OCI-LY3 (cell line): ENCODE data around the gene FAHD1.

Source experiments
- H2AFZ ChIP-seq: fragments of 200-600, 300-600 bp; shearing (Covaris generic); 2 replicates; pipeline ENCODE4 v1.6.0; 2014; ENCODE audit warnings: antibody characterized with exemption, low read depth, low read length
- H3K27ac ChIP-seq: fragments of 200-600, 300-600 bp; sonication (generic); 2 replicates; pipeline ENCODE4 v1.5.1; 2014; ENCODE audit warnings: mild to moderate bottlenecking, low read length, moderate library complexity, mixed read lengths
- H3K27me3 ChIP-seq: fragments of 200-600, 300-600 bp; sonication (generic); 2 replicates; pipeline ENCODE4 v1.6.1; 2014; ENCODE audit warnings: low read depth, low read length, mixed read lengths
- H3K36me3 ChIP-seq: fragments of 200-600, 300-600 bp; sonication (generic); replicated peaks from 2 replicates; pipeline ENCODE3; 2014; ENCODE audit warnings: low read depth, low read length, mixed read lengths
- H3K4me1 ChIP-seq: fragments of 300-600, 200-600 bp; sonication (generic); 2 replicates; pipeline ENCODE4 v1.6.1; 2014; ENCODE audit warnings: low read length, mixed read lengths
- H3K4me2 ChIP-seq: fragments of 200-600, 300-600 bp; sonication (generic); 2 replicates; pipeline ENCODE4 v1.6.1; 2014; ENCODE audit warnings: low read length, mixed read lengths
- H3K4me3 ChIP-seq: fragments of 300-600, 200-600 bp; sonication (generic); 2 replicates; pipeline ENCODE4 v1.5.1; 2014; ENCODE audit warnings: antibody characterized with exemption, mild to moderate bottlenecking, low read length, moderate library complexity
- H3K79me2 ChIP-seq: fragments of 300-600, 200-600 bp; shearing (Covaris generic); 2 replicates; pipeline ENCODE4 v1.6.1; 2014; ENCODE audit warnings: mild to moderate bottlenecking, low read length, mixed read lengths
- H3K9ac ChIP-seq: fragments of 300-600, 200-600 bp; shearing (Covaris generic); 2 replicates; pipeline ENCODE4 v1.6.0; 2014; ENCODE audit warnings: mild to moderate bottlenecking, low read length, moderate library complexity
- H3K9me3 ChIP-seq: fragments of 200-600, 300-600 bp; shearing (Covaris generic); 2 replicates; pipeline ENCODE4 v1.6.1; 2014; ENCODE audit warnings: low read length, mixed read lengths; ENCODE audit not compliant: insufficient read depth
- H4K20me1 ChIP-seq: fragments of 200-600, 300-600 bp; sonication (generic); 2 replicates; pipeline ENCODE4 v1.6.1; 2016; ENCODE audit warnings: low read length, mixed read lengths; ENCODE audit not compliant: insufficient read depth
- EZH2phosphoT487 ChIP-seq: fragments of 200-600 bp; shearing (Covaris generic); IDR thresholded peaks from 2 replicates; pipeline ENCODE4 v1.6.1; 2018; ENCODE audit warnings: antibody characterized with exemption, mixed run types, low read depth
- TF ChIP-seq, protein P1 (sequence below): fragments of 200-600, 300-600 bp; sonication (generic); IDR thresholded peaks from 2 replicates; pipeline ENCODE4 v1.5.1; 2014; ENCODE audit warnings: antibody characterized with exemption, low read length, low read depth

The FAHD1 gene

DNA sequence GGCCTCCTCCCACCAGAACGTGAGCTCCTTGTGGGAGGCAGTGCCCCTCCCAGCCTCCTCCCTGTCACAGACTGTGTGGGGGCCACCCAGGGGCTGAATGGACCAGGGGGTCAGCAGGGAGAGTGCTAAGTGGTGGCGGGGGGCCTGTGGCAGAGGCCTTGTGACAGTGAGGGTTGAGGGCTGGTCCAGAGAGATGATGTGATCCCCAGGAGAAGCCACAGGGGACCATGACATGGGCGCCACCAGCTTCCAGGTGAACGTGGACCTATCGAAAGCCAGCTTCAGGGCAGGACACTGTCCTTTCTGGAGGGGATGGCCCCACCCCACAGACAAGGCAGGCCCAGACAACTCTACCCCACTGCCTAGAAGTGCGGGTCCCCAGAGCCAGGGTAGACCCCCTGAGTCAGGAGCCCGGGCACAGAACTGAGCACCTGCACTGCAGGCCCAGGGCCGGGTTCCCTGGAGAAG lies 47.7 kb upstream of the FAHD1 start:
- no peak overlapping the region for H3K4me3 ChIP-seq
- no peaks in the 10 kb centered on the region for H4K20me1 ChIP-seq
- H3K9ac ChIP-seq = no peak overlapping the region
- H3K4me1 ChIP-seq = peaks cover 16% of the 10 kb centered on the region
- H3K36me3 ChIP-seq = no peaks in the 10 kb centered on the region
- peaks cover 32% of the 10 kb centered on the region for H3K79me2 ChIP-seq
- no peak overlapping the region for H3K4me2 ChIP-seq
- no peaks in the 10 kb centered on the region for H3K9me3 ChIP-seq
- H2AFZ ChIP-seq = no peak overlapping the region
- no peak overlapping the region for H3K27ac ChIP-seq
- H3K27me3 ChIP-seq = no peaks in the 10 kb centered on the region
- TF ChIP-seq EZH2phosphoT487 = no peak
- TF ChIP-seq, protein P1, sequence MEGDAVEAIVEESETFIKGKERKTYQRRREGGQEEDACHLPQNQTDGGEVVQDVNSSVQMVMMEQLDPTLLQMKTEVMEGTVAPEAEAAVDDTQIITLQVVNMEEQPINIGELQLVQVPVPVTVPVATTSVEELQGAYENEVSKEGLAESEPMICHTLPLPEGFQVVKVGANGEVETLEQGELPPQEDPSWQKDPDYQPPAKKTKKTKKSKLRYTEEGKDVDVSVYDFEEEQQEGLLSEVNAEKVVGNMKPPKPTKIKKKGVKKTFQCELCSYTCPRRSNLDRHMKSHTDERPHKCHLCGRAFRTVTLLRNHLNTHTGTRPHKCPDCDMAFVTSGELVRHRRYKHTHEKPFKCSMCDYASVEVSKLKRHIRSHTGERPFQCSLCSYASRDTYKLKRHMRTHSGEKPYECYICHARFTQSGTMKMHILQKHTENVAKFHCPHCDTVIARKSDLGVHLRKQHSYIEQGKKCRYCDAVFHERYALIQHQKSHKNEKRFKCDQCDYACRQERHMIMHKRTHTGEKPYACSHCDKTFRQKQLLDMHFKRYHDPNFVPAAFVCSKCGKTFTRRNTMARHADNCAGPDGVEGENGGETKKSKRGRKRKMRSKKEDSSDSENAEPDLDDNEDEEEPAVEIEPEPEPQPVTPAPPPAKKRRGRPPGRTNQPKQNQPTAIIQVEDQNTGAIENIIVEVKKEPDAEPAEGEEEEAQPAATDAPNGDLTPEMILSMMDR = no peak

DNA sequence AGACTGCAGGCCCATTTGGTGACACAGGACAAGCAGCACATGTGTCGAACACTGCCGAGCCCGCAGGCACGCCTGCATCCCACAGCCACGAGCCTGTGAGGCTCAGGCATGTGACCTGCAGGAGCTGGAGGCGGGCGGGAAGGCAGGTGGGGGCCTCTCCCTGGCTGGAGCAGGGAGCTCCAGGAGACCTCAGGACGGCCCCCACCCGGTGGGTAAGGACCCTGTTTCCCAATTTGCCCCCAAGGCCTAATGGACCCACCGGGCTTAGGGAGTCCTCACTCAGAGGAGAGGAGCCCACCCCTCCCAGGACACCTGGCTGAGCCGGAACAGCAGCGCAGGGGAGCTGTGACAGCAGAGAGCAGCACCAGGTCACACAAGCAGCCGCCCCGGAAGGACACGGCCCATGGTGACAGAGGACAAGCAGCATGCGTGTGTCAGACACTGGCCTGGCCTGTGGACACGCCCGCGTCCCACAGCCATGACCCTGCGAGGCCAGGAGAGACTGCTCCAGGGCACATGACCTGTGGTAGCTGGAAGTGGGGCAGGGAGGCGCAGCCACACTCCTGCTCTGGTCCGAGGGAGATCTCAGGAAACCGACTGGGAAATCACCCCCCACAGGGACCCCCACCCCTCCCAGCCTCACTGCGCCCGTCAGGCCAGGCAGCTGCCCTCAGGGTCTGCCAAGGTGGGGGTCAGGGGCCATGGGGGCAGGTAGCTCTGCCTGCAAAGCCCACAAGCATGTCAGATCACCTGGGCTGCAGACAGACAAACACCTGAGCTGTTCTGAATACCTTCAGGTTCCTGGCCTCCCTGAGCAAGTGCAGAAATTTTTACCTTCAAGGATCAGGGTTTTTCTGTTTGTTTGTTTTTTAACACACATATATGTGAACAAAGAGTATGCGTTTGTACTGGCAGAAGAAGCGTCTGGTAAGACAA lies 47.0 kb upstream of the FAHD1 start:
- H3K36me3 ChIP-seq = no peaks in the 10 kb centered on the region
- H3K4me1 ChIP-seq = peaks cover 11% of the 10 kb centered on the region
- H3K9ac ChIP-seq = no peak overlapping the region

DNA sequence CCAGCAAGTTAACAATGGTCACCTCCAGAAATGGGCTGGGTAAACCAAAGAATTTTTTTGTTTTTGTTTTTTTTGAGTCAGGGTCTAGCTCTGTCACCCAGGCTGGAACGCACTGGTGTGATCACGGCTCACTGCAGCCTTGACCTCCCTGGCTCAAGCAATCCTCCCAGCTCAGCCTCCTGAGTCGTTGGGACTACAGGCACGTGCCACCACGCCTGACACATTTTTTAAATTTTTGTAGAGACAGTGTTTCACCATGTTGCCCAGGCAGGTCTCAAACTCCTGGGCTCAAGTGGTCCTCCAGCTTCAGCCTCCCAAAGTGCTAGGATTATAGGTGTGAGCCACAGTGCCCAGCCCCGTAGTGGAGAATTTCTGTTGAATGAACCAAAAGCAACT lies 46.3 kb upstream of the FAHD1 start:
- Histone ChIP-seq H3K4me2 (no peak overlapping the region), H4K20me1 (no peaks in the 10 kb centered on the region), H3K79me2 (peaks cover 33% of the 10 kb centered on the region), H3K4me3 (no peak overlapping the region), H3K9ac (no peak overlapping the region), H3K27ac (no peak overlapping the region), H2AFZ (no peak overlapping the region), H3K4me1 (peaks cover 11% of the 10 kb centered on the region), H3K9me3 (no peaks in the 10 kb centered on the region), H3K27me3 (no peaks in the 10 kb centered on the region), H3K36me3 (no peaks in the 10 kb centered on the region)
- TF ChIP-seq, protein P1 = no peak
- no peak for TF ChIP-seq EZH2phosphoT487

More for the DNA sequence above, 47.0 kb upstream of the FAHD1 start:
- H3K27me3 ChIP-seq = no peaks in the 10 kb centered on the region
- TF ChIP-seq EZH2phosphoT487 = no peak
- TF ChIP-seq, protein P1 = no peak
- H3K9me3 ChIP-seq = no peaks in the 10 kb centered on the region
- H3K4me3 ChIP-seq = no peak overlapping the region
- H3K4me2 ChIP-seq = no peak overlapping the region
- no peaks in the 10 kb centered on the region for H4K20me1 ChIP-seq
- H3K79me2 ChIP-seq = peaks cover 32% of the 10 kb centered on the region
- no peak overlapping the region for H2AFZ ChIP-seq
- no peak overlapping the region for H3K27ac ChIP-seq

DNA sequence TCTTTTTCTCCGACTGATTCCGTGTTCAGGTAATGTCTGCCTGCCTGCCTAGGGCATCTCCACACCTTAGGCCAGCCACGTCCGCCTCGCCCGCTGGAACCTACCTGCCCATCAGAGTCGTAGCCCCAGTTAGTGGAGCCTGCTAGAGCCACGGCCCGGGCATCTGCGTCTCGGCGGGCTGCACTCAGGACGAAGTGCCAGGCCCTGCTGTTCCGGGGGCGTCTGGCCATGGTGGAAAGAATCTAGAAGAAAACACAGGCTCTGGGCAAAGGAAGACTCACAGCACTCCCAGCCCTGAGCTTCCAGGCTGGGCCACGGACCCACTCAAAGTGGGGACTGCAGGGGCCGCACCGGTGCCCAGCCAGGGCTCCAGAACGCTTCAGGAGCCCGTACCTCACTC lies 45.8 kb upstream of the FAHD1 start:
- Histone ChIP-seq H3K4me1 (peaks cover 11% of the 10 kb centered on the region), H3K27me3 (no peaks in the 10 kb centered on the region), H3K27ac (no peak overlapping the region), H3K4me3 (peak overlapping the region; percentile 93), H3K9me3 (no peaks in the 10 kb centered on the region), H4K20me1 (no peaks in the 10 kb centered on the region), H3K36me3 (no peaks in the 10 kb centered on the region), H3K79me2 (peaks cover 39% of the 10 kb centered on the region), H2AFZ (no peak overlapping the region), H3K9ac (peak overlapping the region; percentile 79; the same call in 1 of the 2 replicates), H3K4me2 (peak overlapping the region; percentile 97)
- TF ChIP-seq, protein P1 = no peak
- no peak for TF ChIP-seq EZH2phosphoT487
